NCI-H146 (cell line): ENCODE results near the gene SCAMP4.
A peak's percentile ranks its signal among the peaks of the same experiment; 100 is the strongest.
"Not testable (repeated sequence)": the region's sequence is repeated elsewhere in the genome, so short reads cannot be mapped to it uniquely, and the experiment has no call there.

Experiments used
- DNase-seq: peaks from one replicate; lab custom pipeline; 2025; lab: John Stamatoyannopoulos, UW

SCAMP4 gene

GRCh38 chr19:1866693-1867348 lies 38.4 kb upstream of the SCAMP4 start:
- no peak for DNase-seq

GRCh38 chr19:1867349-1867724 lies 37.9 kb upstream of the SCAMP4 start:
- DNase-seq: no peak

GRCh38 chr19:1868971-1869370 lies 36.2 kb upstream of the SCAMP4 start:
- no peak for DNase-seq

- DNase-seq: peak; percentile 75
These were observed 34.0 kb upstream of the SCAMP4 start for GRCh38 chr19:1871140-1871597.

GRCh38 chr19:1871630-1872029 lies 33.6 kb upstream of the SCAMP4 start:
- DNase-seq: no peak

GRCh38 chr19:1872807-1873523 lies 32.2 kb upstream of the SCAMP4 start:
- DNase-seq: no peak

- no peak for DNase-seq
These were observed 31.4 kb upstream of the SCAMP4 start for GRCh38 chr19:1873524-1874473.

GRCh38 chr19:1874554-1875185 lies 30.5 kb upstream of the SCAMP4 start:
- DNase-seq: no peak

DNA sequence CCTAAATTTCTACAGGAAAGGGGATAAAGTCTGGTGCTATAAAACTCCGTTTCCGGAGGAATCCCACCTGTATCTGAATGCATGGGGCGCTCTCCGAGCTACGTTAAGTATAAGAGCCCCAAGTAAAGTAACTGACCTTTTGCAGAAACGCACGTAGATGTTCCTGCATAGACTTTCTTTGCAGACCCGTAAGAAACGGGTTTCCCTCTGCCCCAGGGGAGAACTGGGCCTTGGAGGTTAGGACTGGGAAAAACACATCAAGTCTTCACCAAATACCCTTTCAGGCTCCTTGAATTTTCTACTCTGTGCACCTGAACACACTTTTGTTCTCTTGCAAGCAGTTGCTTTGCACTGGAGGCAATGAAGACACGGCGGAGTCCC lies 29.9 kb upstream of the SCAMP4 start:
- not testable (repeated sequence) for DNase-seq

DNA sequence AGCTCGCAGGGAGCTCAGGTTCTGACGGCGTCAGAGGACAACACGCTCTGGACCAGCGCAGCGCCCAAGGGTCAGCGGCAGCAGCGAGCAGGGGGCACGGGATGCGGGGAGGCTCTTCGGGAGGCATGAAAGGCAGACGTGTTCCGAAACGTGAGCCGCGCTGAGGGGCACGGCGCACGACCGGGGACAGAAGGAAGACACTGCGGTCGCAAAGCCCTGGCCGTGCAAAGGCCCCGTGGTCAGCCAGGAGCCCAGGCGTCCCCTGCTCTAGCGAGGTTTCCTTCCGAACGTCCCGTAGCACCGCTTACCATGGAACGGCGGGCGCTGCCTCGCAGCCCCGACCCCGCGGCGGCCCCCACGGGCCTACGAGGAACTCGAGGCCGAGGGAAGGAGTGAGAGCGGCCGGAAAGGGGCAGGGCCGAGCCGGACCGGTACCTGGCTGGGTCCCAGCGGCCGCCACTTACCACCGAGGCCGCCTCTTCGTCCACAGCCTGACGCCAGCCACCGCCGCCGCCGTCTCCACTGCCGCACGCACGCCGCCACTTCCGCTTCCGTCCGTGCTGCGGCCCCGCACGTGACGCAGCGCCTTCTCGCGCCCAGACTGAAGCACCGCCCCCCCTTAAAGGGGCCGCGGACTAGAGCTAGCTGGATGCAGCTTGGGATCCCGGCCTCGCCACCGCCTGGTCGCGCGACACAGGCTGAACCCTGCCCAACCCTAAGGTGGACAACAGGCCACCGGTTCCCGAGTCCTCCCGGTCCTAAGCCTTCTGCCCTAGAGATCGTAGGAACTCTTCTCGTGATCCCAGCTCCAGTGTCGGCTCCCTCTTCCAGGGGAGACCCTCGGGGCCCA lies 29.3 kb upstream of the SCAMP4 start:
- DNase-seq: peak; percentile 83

DNA sequence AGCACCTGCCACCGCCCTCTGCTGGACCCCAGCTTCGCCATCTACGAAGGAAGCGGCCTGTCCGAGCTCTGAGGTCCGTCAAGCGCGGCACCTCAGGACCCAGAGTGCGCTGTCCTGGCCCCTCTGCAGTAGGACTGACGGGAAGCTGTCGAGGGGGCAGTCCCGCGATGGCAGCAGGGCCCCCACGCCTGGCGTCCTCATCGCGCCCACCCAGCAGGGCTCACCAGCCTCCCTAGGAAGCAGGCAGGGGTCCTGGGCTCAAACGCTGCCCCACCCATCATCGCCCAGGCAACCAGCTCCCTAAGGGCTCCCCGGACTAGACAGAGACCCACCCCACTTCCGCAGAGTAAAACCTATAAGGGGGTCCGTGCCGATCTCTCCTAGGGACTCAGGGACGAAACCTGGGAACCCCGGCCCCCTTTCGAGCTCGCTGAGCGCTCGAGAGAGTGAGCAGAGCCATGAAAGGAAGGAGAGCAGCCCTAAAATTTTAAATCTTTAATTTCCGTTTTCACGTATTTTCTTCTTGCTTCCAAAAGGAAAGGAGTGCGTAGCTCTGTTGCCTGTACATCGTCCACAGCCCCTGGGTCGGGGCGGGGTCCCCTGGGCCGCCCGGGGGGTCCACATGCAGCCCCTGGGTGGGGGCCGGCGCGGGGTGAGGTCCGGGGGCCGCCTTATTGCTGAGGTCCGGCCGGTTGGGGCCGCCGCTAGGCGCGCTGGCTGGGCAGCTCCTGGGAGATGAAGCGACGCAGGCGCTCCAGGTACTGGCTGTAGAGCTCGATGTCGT lies 28.5 kb upstream of the SCAMP4 start:
- DNase-seq: not testable (repeated sequence)

DNA sequence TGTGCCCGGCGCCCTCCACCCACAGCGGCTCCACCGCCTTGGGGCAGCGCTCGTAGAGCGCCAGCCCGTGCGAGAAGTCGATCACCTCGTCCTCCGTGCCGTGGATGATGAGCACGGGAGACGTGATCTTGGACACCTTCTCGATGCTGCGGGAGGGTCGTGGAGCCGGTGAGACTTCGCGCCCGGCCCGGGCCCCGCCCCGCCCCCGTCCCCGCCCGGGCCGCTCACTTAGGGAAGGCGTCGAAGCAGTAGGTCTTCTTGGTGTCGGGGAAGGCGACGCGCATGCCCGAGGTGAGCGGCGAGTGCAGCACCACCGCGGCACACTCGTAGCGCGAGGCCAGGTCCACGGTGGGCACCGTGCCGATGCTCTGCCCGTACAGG lies 27.9 kb upstream of the SCAMP4 start:
- not testable (repeated sequence) for DNase-seq

- DNase-seq: not testable (repeated sequence)
These were observed 26.6 kb upstream of the SCAMP4 start for GRCh38 chr19:1878583-1878982.

DNA sequence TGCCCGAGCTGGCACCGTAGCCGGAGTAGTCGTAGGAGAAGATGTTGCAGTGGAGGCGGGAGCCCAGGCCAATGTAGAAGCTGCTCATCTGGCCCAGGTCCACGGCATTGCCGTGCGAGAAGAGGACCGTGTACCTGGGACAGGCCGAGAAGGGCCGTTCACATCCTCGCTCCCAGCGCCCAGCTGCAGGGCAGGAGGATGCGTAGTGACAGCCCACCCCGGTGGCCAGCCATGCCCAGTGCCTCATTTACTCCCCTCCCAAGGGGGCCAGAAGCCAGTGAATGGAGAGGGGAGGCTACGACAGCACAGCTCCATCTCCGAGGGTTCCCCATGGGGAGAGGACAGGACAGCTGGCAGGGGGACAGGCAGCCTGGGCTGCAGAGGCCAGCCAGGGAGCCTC lies 25.2 kb upstream of the SCAMP4 start:
- not testable (repeated sequence) for DNase-seq

- DNase-seq: no peak
These were observed 24.4 kb upstream of the SCAMP4 start for GRCh38 chr19:1880611-1881392.

DNA sequence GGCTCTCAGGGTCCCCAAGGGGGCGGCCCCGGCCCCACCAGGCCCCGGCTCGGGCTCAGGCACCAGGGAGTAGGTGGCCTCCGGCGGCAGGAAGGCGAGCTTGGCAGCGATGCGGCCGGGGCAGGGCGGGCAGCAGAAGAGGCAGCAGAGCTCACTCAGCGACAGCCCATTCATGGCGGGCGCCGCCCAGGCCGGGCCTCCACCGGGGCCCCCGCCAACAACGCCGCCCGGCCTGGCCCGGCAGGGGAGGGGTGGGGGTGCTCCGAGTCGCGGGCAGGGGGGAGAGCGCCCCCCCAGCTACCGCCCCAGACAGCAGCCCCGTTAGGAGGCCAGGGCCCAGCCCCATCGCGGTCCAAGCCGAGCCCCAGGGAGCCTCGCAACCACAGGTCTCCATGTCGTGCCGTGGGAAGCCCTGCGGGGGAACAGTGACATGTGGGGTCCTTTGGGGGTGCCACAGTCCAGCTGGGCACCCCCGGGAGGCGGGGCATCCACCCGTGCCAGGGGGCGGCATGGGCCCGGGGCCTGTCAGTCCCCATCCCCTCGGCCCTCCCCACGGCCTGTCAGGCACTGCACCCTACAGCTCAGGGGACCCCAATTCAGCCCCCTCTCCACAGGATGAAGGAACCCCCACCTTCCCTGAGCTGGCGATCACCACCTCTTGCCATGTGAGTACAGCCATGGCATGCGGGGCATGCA lies 23.7 kb upstream of the SCAMP4 start:
- DNase-seq: not testable (repeated sequence)

GRCh38 chr19:1882089-1882785 lies 23.0 kb upstream of the SCAMP4 start:
- no peak for DNase-seq
